GM12873 (cell line): Measurements from ENCODE around the gene CRYGC.

Experiments
- CTCF ChIP-seq: IDR thresholded peaks from 2 replicates; pipeline ENCODE4 v1.5.1; 2012; ENCODE audit warnings: low read depth, mild to moderate bottlenecking, moderate library complexity, low read length, control low read depth; ENCODE audit not compliant: insufficient read depth; ENCODE audit errors: missing control alignments

The CRYGC gene

GRCh38 chr2:208164951-208165755, 35.5 kb upstream of the CRYGC start:
- no peak for TF ChIP-seq CTCF

GRCh38 chr2:208163489-208163888, 33.9 kb upstream of the CRYGC start, which contains the start of gene CRYGA:
CRYGA (minus strand) TSS chr2:208163589; CDS start chr2:208163556, 33 bp downstream.
- TF ChIP-seq CTCF = no peak

- TF ChIP-seq CTCF = no peak
These were observed 26.8 kb upstream of the CRYGC start for GRCh38 chr2:208156439-208156838.

GRCh38 chr2:208153156-208153555, 23.5 kb upstream of the CRYGC start:
- no peak for TF ChIP-seq CTCF

- no peak for TF ChIP-seq CTCF
These were observed 21.3 kb upstream of the CRYGC start for GRCh38 chr2:208150956-208151355.

GRCh38 chr2:208150094-208150493, 20.5 kb upstream of the CRYGC start:
- TF ChIP-seq CTCF = no peak

GRCh38 chr2:208148803-208149202, 19.2 kb upstream of the CRYGC start:
- TF ChIP-seq CTCF = no peak
